Gastrocnemius medialis (tissue), 4 donors: Measurements from ENCODE around the gene TCF3.

Experiments used
- CTCF ChIP-seq, 5 experiments: fragments of 450-650 bp in 3 of 5; fragments of 200-600 bp in 2 of 5; sonication (generic) in 2 of 5; IDR thresholded peaks in 4 of 5; conservative IDR thresholded peaks in 1 of 5; 1 replicate in 4 of 5; 2 replicates in 1 of 5; pipeline ENCODE4 v1.5.1; 2016 to 2019; ENCODE audit warnings: antibody characterized with exemption in 5 of 5, mild to moderate bottlenecking in 3 of 5, moderate library complexity in 3 of 5
- POLR2A ChIP-seq, 2 donors: fragments of 450-650 bp; IDR thresholded peaks; one replicate each; pipeline ENCODE4 v1.6.1; 2017; ENCODE audit warnings: antibody characterized with exemption in 2 of 2, mild to moderate bottlenecking in 2 of 2, moderate library complexity in 2 of 2

- TF ChIP-seq CTCF (IDR thresholded peaks at IDR 0.05 in 4 of 5, conservative IDR thresholded peaks at IDR 0.05 in 1 of 5) (no peak), POLR2A (IDR thresholded peaks at IDR 0.05) (no peak)
Measured at GRCh38 chr19:1630811-1631210, 21.6 kb downstream of the TCF3 start.
